Urinary bladder (tissue), 4 donors: Measurements from ENCODE around the gene HYI. TPM values are rescaled to one million over a fixed set of nuclear protein-coding genes. Genes with fewer than 3 reads are reported as not detected.

Experiments used
- DNase-seq: peaks from one replicate; pipeline ENCODE4 v3.0.0-alpha.2; 2015; ENCODE audit errors: extremely low spot score
- H3K27ac ChIP-seq: one replicate; pipeline ENCODE4 v1.5.1; 2013; ENCODE audit warnings: low read depth, mild to moderate bottlenecking, moderate library complexity
- H3K36me3 ChIP-seq: one replicate; pipeline ENCODE4 v1.6.1; 2013; ENCODE audit warnings: mild to moderate bottlenecking, moderate library complexity; ENCODE audit not compliant: insufficient read depth
- H3K4me1 ChIP-seq: one replicate; pipeline ENCODE4 v1.6.1; 2013; ENCODE audit warnings: mild to moderate bottlenecking, moderate library complexity; ENCODE audit not compliant: insufficient read depth
- H3K4me3 ChIP-seq: one replicate; pipeline ENCODE4 v1.5.1; 2013; ENCODE audit warnings: low read depth, low read length
- WGBS: extraction: QIAGEN DNeasy Blood & Tissue Kit; methylation state at CpG from one replicate; pipeline ENCODE4 v1.1.7; 2013; 5-methylcytosine and 5-hydroxymethylcytosine counted together
- polyA plus RNA-seq: library from polyadenylated mRNA; stranded (reverse); fragments of 200-250 nt; gene quantifications from one replicate; pipeline ENCODE4 v1.2.3, GENCODE V29; 2013
- small RNA-seq: library from RNA; depleted of rRNA; stranded (forward); fragments of <200 nt; gene quantifications from one replicate; pipeline ENCODE3, GENCODE V24; 2014
- total RNA-seq: library from RNA; depleted of rRNA; stranded (reverse); fragments of >200 nt; gene quantifications from one replicate; pipeline ENCODE4 v1.2.3, GENCODE V29; 2014
- donor health status: healthy with polysubstance abuse.
- donor health status: healthy.

The HYI gene
- total and polyA plus RNA-seq, 2 donors = 27.8 to 49.3 TPM

DNA sequence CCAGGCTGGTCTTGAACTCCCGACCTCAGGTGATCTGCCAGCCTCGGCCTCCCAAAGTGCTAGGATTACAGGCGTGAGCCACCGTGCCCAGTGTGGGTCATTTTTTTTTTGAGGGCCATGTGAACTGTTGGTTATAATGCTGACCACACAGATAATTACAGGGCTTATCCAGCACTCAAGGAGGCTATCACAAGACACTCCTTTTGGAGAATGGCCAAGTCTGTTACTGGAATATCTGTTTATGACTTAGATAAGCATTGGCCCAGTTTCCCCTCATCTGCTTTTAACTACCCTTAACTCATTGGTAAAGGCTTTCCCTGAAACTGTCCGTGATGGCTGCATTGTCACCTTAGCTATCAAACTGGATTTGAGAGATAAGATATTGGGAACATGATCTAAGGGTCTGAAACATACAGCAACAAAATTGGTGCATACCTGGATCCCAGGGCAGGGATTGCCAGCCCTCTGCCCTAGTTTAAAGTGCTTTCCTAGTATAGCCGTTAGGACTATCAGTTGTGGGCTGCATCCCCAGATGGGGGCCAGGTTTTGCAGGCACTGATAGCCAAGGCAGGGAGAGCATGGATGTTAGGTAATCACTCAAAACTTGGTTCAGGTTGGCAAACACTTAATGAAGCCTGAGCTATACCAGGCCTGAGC, 48.4 kb downstream of the HYI start:
- no peak for DNase-seq
- peaks cover 2% of the 10 kb centered on the region for H3K36me3 ChIP-seq
- no peak overlapping the region for H3K4me3 ChIP-seq
- H3K27ac ChIP-seq = no peak overlapping the region
- no peaks in the 10 kb centered on the region for H3K4me1 ChIP-seq
- WGBS = 58% methylated on average over 6 of the region's 6 CpGs

DNA sequence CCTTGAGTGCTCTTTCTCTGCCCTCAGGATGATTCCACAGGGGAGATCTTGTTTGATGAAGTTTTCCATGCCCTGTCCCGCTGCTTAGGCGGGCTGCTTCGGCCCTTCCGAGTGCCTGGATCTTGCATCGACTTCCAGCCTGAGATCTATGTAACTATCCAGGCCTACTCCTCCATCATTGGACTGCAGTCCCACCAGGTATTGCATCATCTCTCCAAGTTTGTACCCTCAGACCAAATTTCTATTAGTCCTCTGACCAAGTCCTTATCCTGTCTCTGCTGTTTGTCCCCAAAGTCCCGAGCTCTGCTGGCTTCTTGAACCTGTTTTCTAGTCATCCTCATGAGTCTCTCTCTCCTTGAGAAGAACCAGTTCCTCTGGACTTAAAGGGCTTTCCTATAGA, 49.4 kb downstream of the HYI start:
- Histone ChIP-seq H3K36me3 (peaks cover 2% of the 10 kb centered on the region), H3K4me1 (no peaks in the 10 kb centered on the region), H3K4me3 (no peak overlapping the region), H3K27ac (no peak overlapping the region)
- DNase-seq = no peak
- WGBS = 96% methylated on average over 6 of the region's 6 CpGs

- no peak overlapping the region for H3K27ac ChIP-seq
- H3K4me3 ChIP-seq = no peak overlapping the region
- peaks cover 2% of the 10 kb centered on the region for H3K36me3 ChIP-seq
- H3K4me1 ChIP-seq = no peaks in the 10 kb centered on the region
- DNase-seq = no peak
- 89% methylated on average over 6 of the region's 6 CpGs for WGBS
These were observed 51.5 kb downstream of the HYI start for GRCh38 chr1:43402089-43402865.

Small RNAs within 50 kb of the gene (small RNA-seq; reads per million reads assigned to genes)
- gene MIR6735 = not detected

Other genes with a start within 250 kb of the HYI start
- 0.32 TPM for gene TMEM125, start 183.9 kb downstream of the HYI start, total RNA-seq
- 0.47 TPM for gene TMEM125, start 183.9 kb downstream of the HYI start, polyA plus RNA-seq
- gene C1orf210, start 168.3 kb downstream of the HYI start, total RNA-seq = 0.90 TPM
- 1.4 TPM for gene C1orf210, start 168.3 kb downstream of the HYI start, polyA plus RNA-seq
- 38.5 TPM for gene TIE1, start 152.9 kb downstream of the HYI start, total RNA-seq
- 35.2 TPM for gene TIE1, start 152.9 kb downstream of the HYI start, polyA plus RNA-seq
- gene MPL, start 116.1 kb downstream of the HYI start, total RNA-seq = not detected
- gene MPL, start 116.1 kb downstream of the HYI start, polyA plus RNA-seq = 0.33 TPM
- 12.3 TPM for gene CDC20, start 95.0 kb downstream of the HYI start, total RNA-seq
- gene CDC20, start 95.0 kb downstream of the HYI start, polyA plus RNA-seq = 1.7 TPM
- gene ELOVL1, start 85.9 kb downstream of the HYI start, total RNA-seq = 28.1 TPM
- 108 TPM for gene ELOVL1, start 85.9 kb downstream of the HYI start, polyA plus RNA-seq
- gene MED8, start 64.1 kb downstream of the HYI start, total RNA-seq = 33.6 TPM
- gene MED8, start 64.1 kb downstream of the HYI start, polyA plus RNA-seq = 31.5 TPM
- 42.3 TPM for gene SZT2, start 64.0 kb downstream of the HYI start, total RNA-seq
- gene SZT2, start 64.0 kb downstream of the HYI start, polyA plus RNA-seq = 14.9 TPM
- 48.7 TPM for gene PTPRF, start 77.0 kb upstream of the HYI start, total RNA-seq
- 66.3 TPM for gene PTPRF, start 77.0 kb upstream of the HYI start, polyA plus RNA-seq
- gene KDM4A, start 196.2 kb upstream of the HYI start, total RNA-seq = 41.4 TPM
- 14.7 TPM for gene KDM4A, start 196.2 kb upstream of the HYI start, polyA plus RNA-seq